ENCODE measurements around the gene RBPMS2.

RBPMS2 gene

GRCh38 chr15:64690578-64691296, 84.7 kb downstream of the RBPMS2 start:
- peaks cover 62% of the 10 kb centered on the region for H3K36me3 Mint-ChIP-seq (ENCODE audit: low read depth)
- peaks cover 55% of the 10 kb centered on the region for H3K4me1 Mint-ChIP-seq
- H3K27ac Mint-ChIP-seq = peak overlapping the region; percentile 87
- TF ChIP-seq CTCF (IDR thresholded peaks at IDR 0.05) = no peak
- no peaks in the 10 kb centered on the region for H3K27me3 Mint-ChIP-seq (ENCODE audit: low read depth, poor library complexity)
- H3K9me3 Mint-ChIP-seq = no peaks in the 10 kb centered on the region
- no peak overlapping the region for H3K4me3 Mint-ChIP-seq
- DNase-seq = no peak

GRCh38 chr15:64690008-64690407, 85.4 kb downstream of the RBPMS2 start:
- no peak for TF ChIP-seq CTCF (IDR thresholded peaks at IDR 0.05)
- no peak for DNase-seq
- Mint-ChIP-seq H3K4me1 (peaks cover 56% of the 10 kb centered on the region), H3K9me3 (no peaks in the 10 kb centered on the region), H3K27me3 (ENCODE audit: low read depth, poor library complexity) (no peaks in the 10 kb centered on the region), H3K27ac (peak overlapping the region; percentile 38), H3K4me3 (no peak overlapping the region), H3K36me3 (ENCODE audit: low read depth) (peaks cover 55% of the 10 kb centered on the region)

All from nephron progenitor cell (in vitro differentiated cells).